Esophagus (tissue), 2 donors: Measurements from ENCODE around the gene ST7. TPM values are rescaled to one million over a fixed set of nuclear protein-coding genes. Genes with fewer than 3 reads are reported as not detected.

Source experiments
- polyA plus RNA-seq, 2 donors: library from polyadenylated mRNA; stranded (reverse); fragments of 200-250 nt; gene quantifications; one replicate each; pipeline ENCODE4 v1.2.3, GENCODE V29; 2013
- donor health status: healthy with polysubstance abuse.
- donor health status: Bipolar disorder and iron deficiency.

The ST7 gene
- polyA plus RNA-seq, 2 donors, result 4.3 to 7.4 TPM

Other genes starting within 250 kb of the ST7 start
- gene CAPZA2, start 90.9 kb upstream of the ST7 start, polyA plus RNA-seq, result 10 to 100 TPM; 13.6 to 44.9 TPM